ENCODE measurements around the gene VWA7.

The VWA7 gene

GRCh38 chr6:31749301-31750036 is 27.7 kb downstream of the VWA7 start:
- DNase-seq: no peak

GRCh38 chr6:31744422-31744821 is 32.7 kb downstream of the VWA7 start:
- DNase-seq: no peak

- DNase-seq: no peak
These were observed 34.2 kb downstream of the VWA7 start for GRCh38 chr6:31742894-31743293.

- DNase-seq: no peak
These were observed 35.3 kb downstream of the VWA7 start for GRCh38 chr6:31741815-31742214.

DNA sequence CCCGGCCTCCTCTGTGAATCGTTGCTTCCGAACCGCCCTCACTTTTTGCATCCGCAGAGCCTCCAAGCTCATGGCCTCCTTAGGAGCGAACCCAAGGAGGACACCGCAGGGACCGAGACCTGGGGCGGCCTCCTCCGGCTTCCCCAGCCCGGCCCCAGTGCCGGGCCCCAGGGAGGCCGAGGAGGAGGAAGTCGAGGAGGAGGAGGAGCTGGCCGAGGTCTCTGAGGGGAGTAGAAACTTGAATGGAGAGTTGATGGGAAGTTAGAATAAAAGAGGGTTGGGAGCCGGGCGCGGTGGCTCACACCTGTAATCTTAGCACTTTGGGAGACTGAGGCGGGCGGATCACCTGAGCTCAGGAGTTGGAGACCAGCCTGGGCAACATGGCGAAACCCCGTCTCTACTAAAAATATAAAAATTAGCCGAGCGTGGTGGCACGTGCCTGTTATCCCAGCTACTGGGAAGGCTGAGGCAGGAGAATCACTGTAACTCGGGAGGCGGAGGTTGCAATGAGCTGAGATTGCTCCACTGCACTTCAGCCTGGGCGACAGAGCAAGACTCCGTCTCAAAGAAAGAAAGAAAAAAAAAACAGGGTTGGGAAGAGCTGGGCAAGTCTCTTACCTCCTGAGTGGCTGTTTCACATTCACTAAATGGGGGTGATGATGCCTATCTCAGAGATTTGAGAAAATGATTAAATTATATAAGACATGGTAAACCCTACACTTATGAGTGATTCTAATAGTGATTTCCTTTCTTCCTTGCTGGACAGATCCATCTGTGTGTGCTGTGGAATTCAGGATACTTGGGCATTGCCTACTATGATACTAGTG is 36.5 kb downstream of the VWA7 start:
- DNase-seq: no peak

DNA sequence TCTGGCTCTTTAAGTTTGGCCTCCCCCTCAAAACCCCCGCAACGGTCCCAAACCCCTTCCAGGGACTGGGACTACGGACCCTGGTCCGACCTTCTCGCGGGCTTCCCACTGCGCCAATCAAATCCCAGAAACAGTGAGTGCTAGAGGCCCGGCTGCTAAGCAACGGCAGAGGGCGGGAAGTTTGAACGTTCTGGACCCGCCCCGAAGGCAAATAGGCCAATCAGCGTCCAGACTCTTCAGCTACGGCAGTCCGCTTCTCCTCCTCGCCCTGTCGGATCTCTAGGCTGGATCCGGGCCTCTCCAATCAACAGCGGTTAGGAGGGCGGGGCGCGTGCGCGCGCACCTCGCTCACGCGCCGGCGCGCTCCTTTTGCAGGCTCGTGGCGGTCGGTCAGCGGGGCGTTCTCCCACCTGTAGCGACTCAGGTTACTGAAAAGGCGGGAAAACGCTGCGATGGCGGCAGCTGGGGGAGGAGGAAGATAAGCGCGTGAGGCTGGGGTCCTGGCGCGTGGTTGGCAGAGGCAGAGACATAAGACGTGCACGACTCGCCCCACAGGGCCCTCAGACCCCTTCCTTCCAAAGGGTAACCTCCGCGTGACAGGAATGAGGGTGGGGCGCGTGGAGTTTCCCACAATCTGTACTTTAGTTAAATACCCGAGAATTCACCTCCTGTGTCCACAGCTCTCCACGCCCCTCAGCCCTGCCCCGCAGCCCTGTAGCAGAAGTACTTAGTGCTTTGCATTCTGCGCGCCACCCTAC is 37.3 kb downstream of the VWA7 start, which contains the start of gene MSH5:
TSS of gene MSH5 (plus strand) at position 367 of the 758 bp plus-strand sequence. CDS start 462 bp downstream, outside the sequence.
- DNase-seq: peak; percentile 92

GRCh38 chr6:31737991-31738979 is 38.8 kb downstream of the VWA7 start:
- DNase-seq: peak; percentile 87

DNA sequence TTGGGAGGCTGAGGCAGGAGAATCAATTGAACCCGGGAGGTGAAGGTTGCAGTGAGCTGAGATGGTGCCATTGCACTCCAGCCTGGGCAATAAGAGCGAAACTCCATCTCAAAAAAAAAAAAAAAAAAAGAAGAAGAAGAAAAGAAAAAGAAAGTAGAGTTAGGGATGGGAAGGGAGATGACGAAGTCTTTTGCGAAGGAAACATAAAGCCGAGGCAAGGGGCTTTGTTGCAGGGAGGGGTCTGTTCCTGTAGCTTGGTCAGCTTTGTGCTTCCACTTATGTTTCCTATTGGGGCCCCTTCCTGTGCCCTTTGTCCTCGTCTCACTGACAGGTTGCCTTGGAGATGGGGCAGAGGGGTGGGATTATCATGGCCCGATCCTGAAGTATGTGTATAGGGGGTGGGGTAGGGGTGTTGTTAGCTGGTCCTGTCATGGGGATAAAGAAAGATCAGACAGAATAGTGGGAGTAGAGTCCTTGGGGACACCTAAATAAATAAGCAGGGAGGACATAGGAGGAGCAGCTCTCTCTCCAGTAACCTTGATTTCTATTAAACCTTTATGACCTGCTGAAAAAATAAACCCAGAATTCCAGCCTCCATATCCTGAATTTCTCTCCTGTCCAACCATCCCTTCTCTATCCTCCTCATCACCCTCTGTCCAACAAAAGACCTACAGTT is 39.7 kb downstream of the VWA7 start:
- peak; percentile 30 for DNase-seq

GRCh38 chr6:31736768-31737314 is 40.3 kb downstream of the VWA7 start:
- no peak for DNase-seq

DNA sequence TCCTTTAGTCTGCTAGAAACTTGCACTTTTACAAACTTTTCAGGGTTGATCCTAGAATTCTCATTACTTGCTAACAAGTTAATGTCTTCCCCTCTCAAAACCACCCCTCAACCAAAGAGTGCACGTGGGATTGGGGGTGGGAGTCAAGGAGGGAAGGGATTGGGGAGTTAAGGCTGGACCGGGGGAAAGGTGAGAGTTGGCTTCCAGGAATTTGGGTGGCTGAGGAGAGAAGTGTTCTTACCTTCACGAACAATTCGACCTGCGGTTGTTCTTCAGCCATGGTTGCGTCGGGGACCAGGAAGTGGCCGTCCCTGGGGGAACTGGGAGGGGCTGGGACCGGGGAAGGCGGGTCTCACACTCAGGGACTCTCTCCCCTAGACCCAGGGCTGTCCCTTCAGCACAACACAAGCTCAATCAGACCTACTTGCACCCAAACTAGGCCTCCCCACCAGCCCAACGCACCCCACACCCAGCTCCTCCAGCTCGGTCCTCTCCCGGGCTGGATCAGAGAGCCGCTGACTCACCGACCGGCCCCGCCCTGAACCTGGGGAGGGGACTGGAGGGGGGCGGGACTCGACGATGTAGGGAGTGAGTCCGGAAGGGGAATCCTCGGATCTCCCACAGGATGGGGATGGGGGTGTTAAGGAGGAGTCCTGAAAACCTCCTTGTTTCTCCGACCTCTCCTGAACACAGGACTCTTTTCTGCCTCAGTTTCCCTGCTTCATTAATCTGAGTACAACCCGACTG is 40.9 kb downstream of the VWA7 start, which contains the start of gene CLIC1:
TSS of gene CLIC1 (minus strand) at position 510 of the 747 bp plus-strand sequence. CDS start at position 280, 230 bp downstream.
- peak; percentile 83 for DNase-seq

DNA sequence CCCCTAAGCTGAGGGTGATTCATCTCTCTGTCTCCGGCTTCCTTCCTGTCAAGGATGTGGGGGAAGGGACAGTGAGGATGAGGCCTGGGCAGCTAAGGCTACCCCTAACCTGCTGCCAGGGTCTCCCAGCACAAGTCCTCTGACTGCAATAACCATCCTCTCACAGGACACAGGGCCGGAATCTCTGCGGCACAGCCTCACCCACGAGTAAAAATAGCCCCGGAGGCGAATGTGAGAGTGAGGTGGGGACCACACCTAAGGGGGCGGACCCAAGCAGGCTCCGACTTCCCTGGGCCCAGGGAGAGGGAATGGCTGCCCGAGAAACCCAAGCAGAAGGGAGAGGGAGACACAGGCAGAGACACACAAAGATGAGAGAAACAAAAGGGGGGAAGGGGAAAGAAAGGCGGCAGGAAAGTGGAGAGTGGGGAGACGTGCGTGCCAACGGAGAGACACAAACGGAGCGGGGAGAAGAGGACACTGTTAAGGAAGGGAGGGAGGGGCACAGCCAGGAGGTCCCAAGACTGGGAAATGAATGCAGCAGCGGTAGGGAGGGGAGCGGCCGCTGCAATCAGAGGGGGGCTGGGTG is 42.2 kb downstream of the VWA7 start:
- DNase-seq: no peak

- no peak for DNase-seq
These were observed 42.8 kb downstream of the VWA7 start for GRCh38 chr6:31734247-31734820.

GRCh38 chr6:31733734-31734133 is 43.4 kb downstream of the VWA7 start:
- DNase-seq: no peak

GRCh38 chr6:31732029-31732428 is 45.1 kb downstream of the VWA7 start:
- no peak for DNase-seq

GRCh38 chr6:31730631-31731086 is 46.5 kb downstream of the VWA7 start:
- DNase-seq: no peak

DNA sequence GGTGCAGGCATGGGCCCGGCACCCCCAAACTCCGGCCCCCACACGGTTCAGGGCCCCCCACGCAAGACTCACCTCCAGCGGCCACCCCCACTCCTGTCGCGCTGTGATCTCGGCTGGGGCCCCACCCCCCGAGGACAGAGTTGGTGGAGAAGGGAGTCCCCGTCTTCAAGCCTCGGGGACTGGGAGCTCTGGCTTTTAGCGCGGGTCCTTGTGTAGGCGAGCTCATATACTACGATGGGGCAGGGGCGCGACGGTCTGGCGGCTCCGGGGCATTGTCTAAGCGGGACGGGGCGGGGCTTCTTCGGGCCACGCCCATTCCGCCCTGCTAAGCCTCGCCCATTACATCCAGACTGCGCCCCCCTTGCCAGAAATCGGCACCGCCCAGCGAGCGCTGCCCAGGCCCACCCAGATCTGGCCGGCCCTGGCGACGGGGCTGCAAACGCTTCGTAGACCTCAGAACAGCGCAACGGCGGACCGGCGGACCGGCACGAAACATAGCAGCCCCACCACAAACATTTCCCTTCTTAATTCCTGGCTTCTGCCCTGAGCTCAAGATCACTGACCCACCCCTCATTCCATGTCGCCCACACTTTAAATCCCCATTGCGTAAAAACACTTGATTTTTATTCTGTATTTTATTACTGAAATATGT is 47.0 kb downstream of the VWA7 start:
- DNase-seq: no peak

- no peak for DNase-seq
These were observed 47.6 kb downstream of the VWA7 start for GRCh38 chr6:31729515-31729978.

DNA sequence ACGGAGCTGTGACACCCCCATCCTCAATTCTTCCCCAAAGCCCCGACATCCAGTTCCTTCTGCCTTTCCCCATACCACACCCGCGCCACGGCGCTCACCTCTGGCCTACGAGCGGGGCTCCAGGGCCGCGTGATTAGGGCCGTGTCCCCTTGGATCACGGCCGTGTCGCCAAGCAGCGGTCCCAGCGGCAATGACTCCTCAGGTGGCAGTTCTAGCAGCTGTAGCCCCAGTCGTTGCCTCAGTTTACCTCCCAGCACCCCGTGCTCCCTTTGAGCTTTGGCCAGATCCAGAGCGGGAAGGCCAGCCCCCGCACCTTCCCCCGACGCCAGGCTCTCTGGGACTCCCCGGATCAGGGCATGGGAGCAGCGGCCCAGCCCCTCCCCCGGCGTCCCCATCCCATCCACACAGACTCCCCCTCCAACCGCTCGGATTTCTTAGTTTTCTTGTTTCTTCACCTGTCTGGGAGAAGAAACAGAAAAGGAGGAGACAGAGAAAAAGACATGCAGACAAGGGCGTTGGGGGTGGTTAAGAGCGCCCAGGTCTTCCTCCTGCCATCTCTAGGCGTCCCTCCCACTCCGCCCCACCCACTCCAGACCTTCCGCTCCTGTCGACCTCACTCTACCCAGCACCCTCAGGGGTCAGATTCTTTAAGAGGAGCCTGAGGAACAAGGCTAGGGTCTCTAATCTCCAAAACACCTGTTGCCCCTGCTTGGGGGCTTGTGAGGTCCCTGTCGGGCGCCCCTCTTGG is 48.2 kb downstream of the VWA7 start, which contains the start of gene DDAH2:
TSS of gene DDAH2 (minus strand) at position 533 of the 748 bp plus-strand sequence. CDS start at position 395, 138 bp downstream.
- no peak for DNase-seq

Measured in DMS79 (cell line).